HEK293 (cell line): Measurements from ENCODE around the gene ERRFI1.

Experiments
- KLF16 ChIP-seq: fragments of 450-650 bp; formaldehyde crosslinking; IDR thresholded peaks from 2 replicates; pipeline ENCODE4 v1.5.1; 2017; ENCODE audit warnings: missing biosample characterization, missing genetic modification characterization
- MYNN ChIP-seq: fragments of 450-650 bp; formaldehyde crosslinking; IDR thresholded peaks from 2 replicates; pipeline ENCODE4 v1.5.1; 2016; ENCODE audit warnings: missing biosample characterization, missing genetic modification characterization, borderline replicate concordance
- OSR2 ChIP-seq: fragments of 450-650 bp; formaldehyde crosslinking; IDR thresholded peaks from 2 replicates; pipeline ENCODE4 v1.5.1; 2016; ENCODE audit warnings: missing biosample characterization, missing genetic modification characterization
- OVOL3 ChIP-seq: fragments of 450-650 bp; formaldehyde crosslinking; IDR thresholded peaks from 2 replicates; pipeline ENCODE4 v1.5.1; 2016; ENCODE audit warnings: missing biosample characterization, missing genetic modification characterization
- SCRT2 ChIP-seq: fragments of 450-650 bp; formaldehyde crosslinking; IDR thresholded peaks from 2 replicates; pipeline ENCODE4 v1.5.1; 2016; ENCODE audit warnings: missing biosample characterization, missing genetic modification characterization
- SP3 ChIP-seq: fragments of 450-650 bp; formaldehyde crosslinking; IDR thresholded peaks from 2 replicates; pipeline ENCODE4 v1.5.1; 2016; ENCODE audit warnings: missing biosample characterization, missing genetic modification characterization
- SP7 ChIP-seq: fragments of 450-650 bp; formaldehyde crosslinking; IDR thresholded peaks from 2 replicates; pipeline ENCODE4 v1.5.1; 2016; ENCODE audit warnings: missing biosample characterization, missing genetic modification characterization
- WT1 ChIP-seq: fragments of 450-650 bp; formaldehyde crosslinking; IDR thresholded peaks from 2 replicates; pipeline ENCODE4 v1.5.1; 2016; ENCODE audit warnings: missing biosample characterization, missing genetic modification characterization
- ZBTB20 ChIP-seq: fragments of 450-650 bp; formaldehyde crosslinking; IDR thresholded peaks from 2 replicates; pipeline ENCODE4 v1.5.1; 2016; ENCODE audit warnings: missing biosample characterization, missing genetic modification characterization
- ZBTB6 ChIP-seq: fragments of 450-650 bp; formaldehyde crosslinking; IDR thresholded peaks from 2 replicates; pipeline ENCODE4 v1.5.1; 2017; ENCODE audit warnings: missing biosample characterization, missing genetic modification characterization
- ZEB2 ChIP-seq: fragments of 450-650 bp; formaldehyde crosslinking; IDR thresholded peaks from 2 replicates; pipeline ENCODE4 v1.5.1; 2016; ENCODE audit warnings: missing biosample characterization, missing genetic modification characterization
- ZNF155 ChIP-seq: fragments of 450-650 bp; formaldehyde crosslinking; IDR thresholded peaks from 2 replicates; pipeline ENCODE4 v1.5.1; 2016; ENCODE audit warnings: missing biosample characterization, missing genetic modification characterization
- ZNF184 ChIP-seq: fragments of 450-650 bp; IDR thresholded peaks from 2 replicates; pipeline ENCODE4 v1.5.1; 2018; ENCODE audit warnings: missing biosample characterization, mild to moderate bottlenecking, missing genetic modification characterization
- ZNF19 ChIP-seq: fragments of 450-650 bp; formaldehyde crosslinking; IDR thresholded peaks from 2 replicates; pipeline ENCODE4; 2016; ENCODE audit warnings: missing biosample characterization, missing genetic modification characterization, low read depth
- ZNF239 ChIP-seq: fragments of 450-650 bp; formaldehyde crosslinking; IDR thresholded peaks from 2 replicates; pipeline ENCODE4 v1.5.1; 2016; ENCODE audit warnings: missing biosample characterization, missing genetic modification characterization
- ZNF302 ChIP-seq: fragments of 450-650 bp; formaldehyde crosslinking; IDR thresholded peaks from 2 replicates; pipeline ENCODE4 v1.5.1; 2016; ENCODE audit warnings: missing biosample characterization, missing genetic modification characterization, low read depth
- ZNF335 ChIP-seq: fragments of 450-650 bp; formaldehyde crosslinking; conservative IDR thresholded peaks from 2 replicates; pipeline ENCODE4 v1.5.1; 2016; ENCODE audit warnings: missing biosample characterization, missing genetic modification characterization
- ZNF423 ChIP-seq: fragments of 450-650 bp; formaldehyde crosslinking; IDR thresholded peaks from 2 replicates; pipeline ENCODE4 v1.5.1; 2016; ENCODE audit warnings: missing biosample characterization, missing genetic modification characterization
- ZNF488 ChIP-seq: fragments of 450-650 bp; formaldehyde crosslinking; IDR thresholded peaks from 2 replicates; pipeline ENCODE4 v1.5.1; 2016; ENCODE audit warnings: missing biosample characterization, missing genetic modification characterization
- ZNF510 ChIP-seq: fragments of 450-650 bp; formaldehyde crosslinking; IDR thresholded peaks from 2 replicates; pipeline ENCODE4 v1.5.1; 2018; ENCODE audit warnings: mild to moderate bottlenecking, missing genetic modification characterization, missing biosample characterization; ENCODE audit not compliant: insufficient replicate concordance
- ZNF555 ChIP-seq: fragments of 450-650 bp; formaldehyde crosslinking; conservative IDR thresholded peaks from 2 replicates; pipeline ENCODE4 v1.5.1; 2017; ENCODE audit warnings: missing biosample characterization, mild to moderate bottlenecking, missing genetic modification characterization, inconsistent platforms
- ZNF600 ChIP-seq: fragments of 450-650 bp; formaldehyde crosslinking; IDR thresholded peaks from 2 replicates; pipeline ENCODE4 v1.5.1; 2016; ENCODE audit warnings: missing biosample characterization, missing genetic modification characterization
- ZSCAN4 ChIP-seq: fragments of 450-650 bp; formaldehyde crosslinking; IDR thresholded peaks from 2 replicates; pipeline ENCODE4 v1.5.1; 2017; ENCODE audit warnings: missing biosample characterization, missing genetic modification characterization
- TF ChIP-seq, protein P1 (sequence below): fragments of 450-650 bp; formaldehyde crosslinking; IDR thresholded peaks from 2 replicates; pipeline ENCODE4 v1.5.1; 2016; ENCODE audit warnings: missing biosample characterization, missing genetic modification characterization
- TF ChIP-seq, protein P2 (sequence below): fragments of 450-650 bp; formaldehyde crosslinking; IDR thresholded peaks from 2 replicates; pipeline ENCODE4 v1.5.1; 2016; ENCODE audit warnings: missing biosample characterization, missing genetic modification characterization
- TF ChIP-seq, protein P3 (sequence below): fragments of 450-650 bp; formaldehyde crosslinking; IDR thresholded peaks from 2 replicates; pipeline ENCODE4 v1.5.1; 2017; ENCODE audit warnings: missing biosample characterization, missing genetic modification characterization
- TF ChIP-seq, protein P4 (sequence below): fragments of 450-650 bp; formaldehyde crosslinking; IDR thresholded peaks from 2 replicates; pipeline ENCODE4 v1.5.1; 2016; ENCODE audit warnings: missing biosample characterization, missing genetic modification characterization
- TF ChIP-seq, protein P5 (sequence below): fragments of 450-650 bp; formaldehyde crosslinking; IDR thresholded peaks from 2 replicates; pipeline ENCODE4 v1.5.1; 2016; ENCODE audit warnings: missing biosample characterization, missing genetic modification characterization

ERRFI1 gene

GRCh38 chr1:8047686-8048445 lies 21.8 kb upstream of the ERRFI1 start (continued):
- TF ChIP-seq ZNF488 (tag by site-specific recombination): no peak
- TF ChIP-seq ZNF335 (tag by site-specific recombination): peak; percentile 24
- no peak for TF ChIP-seq ZSCAN4
- TF ChIP-seq, protein P1, sequence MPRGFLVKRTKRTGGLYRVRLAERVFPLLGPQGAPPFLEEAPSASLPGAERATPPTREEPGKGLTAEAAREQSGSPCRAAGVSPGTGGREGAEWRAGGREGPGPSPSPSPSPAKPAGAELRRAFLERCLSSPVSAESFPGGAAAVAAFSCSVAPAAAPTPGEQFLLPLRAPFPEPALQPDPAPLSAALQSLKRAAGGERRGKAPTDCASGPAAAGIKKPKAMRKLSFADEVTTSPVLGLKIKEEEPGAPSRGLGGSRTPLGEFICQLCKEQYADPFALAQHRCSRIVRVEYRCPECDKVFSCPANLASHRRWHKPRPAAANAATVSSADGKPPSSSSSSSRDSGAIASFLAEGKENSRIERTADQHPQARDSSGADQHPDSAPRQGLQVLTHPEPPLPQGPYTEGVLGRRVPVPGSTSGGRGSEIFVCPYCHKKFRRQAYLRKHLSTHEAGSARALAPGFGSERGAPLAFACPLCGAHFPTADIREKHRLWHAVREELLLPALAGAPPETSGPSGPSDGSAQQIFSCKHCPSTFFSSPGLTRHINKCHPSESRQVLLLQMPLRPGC: no peak
- TF ChIP-seq ZNF555 (tag by site-specific recombination): no peak
- no peak for TF ChIP-seq ZBTB20 (tag by site-specific recombination)
- TF ChIP-seq, protein P2, sequence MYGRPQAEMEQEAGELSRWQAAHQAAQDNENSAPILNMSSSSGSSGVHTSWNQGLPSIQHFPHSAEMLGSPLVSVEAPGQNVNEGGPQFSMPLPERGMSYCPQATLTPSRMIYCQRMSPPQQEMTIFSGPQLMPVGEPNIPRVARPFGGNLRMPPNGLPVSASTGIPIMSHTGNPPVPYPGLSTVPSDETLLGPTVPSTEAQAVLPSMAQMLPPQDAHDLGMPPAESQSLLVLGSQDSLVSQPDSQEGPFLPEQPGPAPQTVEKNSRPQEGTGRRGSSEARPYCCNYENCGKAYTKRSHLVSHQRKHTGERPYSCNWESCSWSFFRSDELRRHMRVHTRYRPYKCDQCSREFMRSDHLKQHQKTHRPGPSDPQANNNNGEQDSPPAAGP (tag by site-specific recombination): no peak
- peak; percentile 71 for TF ChIP-seq OSR2 (tag by site-specific recombination)
- TF ChIP-seq WT1 (tag by site-specific recombination): no peak
- peak; percentile 16; the same call in 1 of the 2 replicates for TF ChIP-seq SP7
- TF ChIP-seq ZBTB6: no peak
- no peak for TF ChIP-seq ZNF510 (tag by site-specific recombination)
- no peak for TF ChIP-seq ZNF423 (tag by site-specific recombination)
- TF ChIP-seq KLF16 (tag by site-specific recombination): no peak
- no peak for TF ChIP-seq ZNF302 (tag by site-specific recombination)
- no peak for TF ChIP-seq SP3
- peak; percentile 44 for TF ChIP-seq SCRT2 (tag by site-specific recombination)
- TF ChIP-seq, protein P3, sequence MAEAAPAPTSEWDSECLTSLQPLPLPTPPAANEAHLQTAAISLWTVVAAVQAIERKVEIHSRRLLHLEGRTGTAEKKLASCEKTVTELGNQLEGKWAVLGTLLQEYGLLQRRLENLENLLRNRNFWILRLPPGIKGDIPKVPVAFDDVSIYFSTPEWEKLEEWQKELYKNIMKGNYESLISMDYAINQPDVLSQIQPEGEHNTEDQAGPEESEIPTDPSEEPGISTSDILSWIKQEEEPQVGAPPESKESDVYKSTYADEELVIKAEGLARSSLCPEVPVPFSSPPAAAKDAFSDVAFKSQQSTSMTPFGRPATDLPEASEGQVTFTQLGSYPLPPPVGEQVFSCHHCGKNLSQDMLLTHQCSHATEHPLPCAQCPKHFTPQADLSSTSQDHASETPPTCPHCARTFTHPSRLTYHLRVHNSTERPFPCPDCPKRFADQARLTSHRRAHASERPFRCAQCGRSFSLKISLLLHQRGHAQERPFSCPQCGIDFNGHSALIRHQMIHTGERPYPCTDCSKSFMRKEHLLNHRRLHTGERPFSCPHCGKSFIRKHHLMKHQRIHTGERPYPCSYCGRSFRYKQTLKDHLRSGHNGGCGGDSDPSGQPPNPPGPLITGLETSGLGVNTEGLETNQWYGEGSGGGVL (tag by site-specific recombination): no peak
- 0 out of 2 replicates have a peak, but pooled peaks have one; percentile 61 for TF ChIP-seq ZNF600 (tag by site-specific recombination)
- TF ChIP-seq ZNF184 (tag by site-specific recombination): no peak
- TF ChIP-seq, protein P4, sequence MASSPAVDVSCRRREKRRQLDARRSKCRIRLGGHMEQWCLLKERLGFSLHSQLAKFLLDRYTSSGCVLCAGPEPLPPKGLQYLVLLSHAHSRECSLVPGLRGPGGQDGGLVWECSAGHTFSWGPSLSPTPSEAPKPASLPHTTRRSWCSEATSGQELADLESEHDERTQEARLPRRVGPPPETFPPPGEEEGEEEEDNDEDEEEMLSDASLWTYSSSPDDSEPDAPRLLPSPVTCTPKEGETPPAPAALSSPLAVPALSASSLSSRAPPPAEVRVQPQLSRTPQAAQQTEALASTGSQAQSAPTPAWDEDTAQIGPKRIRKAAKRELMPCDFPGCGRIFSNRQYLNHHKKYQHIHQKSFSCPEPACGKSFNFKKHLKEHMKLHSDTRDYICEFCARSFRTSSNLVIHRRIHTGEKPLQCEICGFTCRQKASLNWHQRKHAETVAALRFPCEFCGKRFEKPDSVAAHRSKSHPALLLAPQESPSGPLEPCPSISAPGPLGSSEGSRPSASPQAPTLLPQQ (tag by site-specific recombination): no peak
- no peak for TF ChIP-seq ZNF19
- no peak for TF ChIP-seq ZNF239 (tag by site-specific recombination)
- 0 out of 2 replicates have a peak, but pooled peaks have one; percentile 33 for TF ChIP-seq ZEB2
- TF ChIP-seq, protein P5, sequence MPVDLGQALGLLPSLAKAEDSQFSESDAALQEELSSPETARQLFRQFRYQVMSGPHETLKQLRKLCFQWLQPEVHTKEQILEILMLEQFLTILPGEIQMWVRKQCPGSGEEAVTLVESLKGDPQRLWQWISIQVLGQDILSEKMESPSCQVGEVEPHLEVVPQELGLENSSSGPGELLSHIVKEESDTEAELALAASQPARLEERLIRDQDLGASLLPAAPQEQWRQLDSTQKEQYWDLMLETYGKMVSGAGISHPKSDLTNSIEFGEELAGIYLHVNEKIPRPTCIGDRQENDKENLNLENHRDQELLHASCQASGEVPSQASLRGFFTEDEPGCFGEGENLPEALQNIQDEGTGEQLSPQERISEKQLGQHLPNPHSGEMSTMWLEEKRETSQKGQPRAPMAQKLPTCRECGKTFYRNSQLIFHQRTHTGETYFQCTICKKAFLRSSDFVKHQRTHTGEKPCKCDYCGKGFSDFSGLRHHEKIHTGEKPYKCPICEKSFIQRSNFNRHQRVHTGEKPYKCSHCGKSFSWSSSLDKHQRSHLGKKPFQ (tag by site-specific recombination): no peak
- TF ChIP-seq OVOL3: no peak
- TF ChIP-seq MYNN (tag by site-specific recombination): no peak
- no peak for TF ChIP-seq ZNF155 (tag by site-specific recombination)
